HG03469 (cell line): ENCODE results near the gene MTUS2.

Experiments
- ATAC-seq: cut with Tn5 transposase; IDR thresholded peaks from one replicate; pipeline ENCODE4 v1.9.1; 2021; ENCODE audit warnings: mild to moderate bottlenecking, moderate library complexity, moderate number of reproducible peaks; ENCODE audit not compliant: unreplicated experiment

MTUS2 gene

DNA sequence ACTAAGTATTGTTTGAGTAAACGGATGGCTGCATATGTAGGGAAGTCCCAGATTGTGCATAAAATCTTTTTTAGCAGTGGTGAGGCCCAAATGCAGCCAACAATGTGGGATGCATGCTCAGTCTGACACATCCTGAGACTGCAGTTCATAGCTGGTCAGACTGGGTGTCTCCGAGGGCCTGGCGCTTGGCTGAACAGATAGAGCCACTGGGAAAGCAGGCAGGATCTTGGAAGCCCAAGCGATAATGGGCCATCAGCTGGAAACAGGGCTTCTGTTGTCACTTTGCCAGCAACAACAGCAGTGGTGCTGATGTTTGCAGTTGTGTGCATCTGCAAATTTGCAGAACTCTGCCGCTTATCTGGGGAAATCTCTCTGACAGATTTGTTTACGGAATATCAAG is 36.1 kb downstream of the MTUS2 start:
- no peak for ATAC-seq

GRCh38 chr13:28859069-28859468 is 38.9 kb downstream of the MTUS2 start:
- no peak for ATAC-seq

DNA sequence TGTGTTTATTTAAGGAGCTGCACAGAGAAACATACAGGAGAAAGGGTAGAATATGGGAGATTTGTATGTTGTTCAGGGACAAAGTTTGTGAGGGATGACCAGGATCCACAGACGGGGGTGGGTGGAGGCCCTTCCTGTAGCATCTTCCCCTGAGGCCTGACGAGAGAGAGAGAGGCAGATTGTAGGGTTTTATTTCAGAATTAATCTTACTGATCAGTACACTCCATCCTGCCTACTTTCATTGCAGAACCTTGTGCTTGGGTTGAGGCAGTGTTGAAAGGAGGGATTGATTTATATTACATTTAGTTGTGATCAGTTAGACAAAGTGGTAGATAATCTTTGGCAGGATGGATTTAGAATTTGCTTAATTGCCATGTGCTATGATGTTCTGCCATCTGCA is 39.6 kb downstream of the MTUS2 start:
- ATAC-seq: no peak

GRCh38 chr13:28864544-28864943 is 44.4 kb downstream of the MTUS2 start:
- ATAC-seq: no peak

DNA sequence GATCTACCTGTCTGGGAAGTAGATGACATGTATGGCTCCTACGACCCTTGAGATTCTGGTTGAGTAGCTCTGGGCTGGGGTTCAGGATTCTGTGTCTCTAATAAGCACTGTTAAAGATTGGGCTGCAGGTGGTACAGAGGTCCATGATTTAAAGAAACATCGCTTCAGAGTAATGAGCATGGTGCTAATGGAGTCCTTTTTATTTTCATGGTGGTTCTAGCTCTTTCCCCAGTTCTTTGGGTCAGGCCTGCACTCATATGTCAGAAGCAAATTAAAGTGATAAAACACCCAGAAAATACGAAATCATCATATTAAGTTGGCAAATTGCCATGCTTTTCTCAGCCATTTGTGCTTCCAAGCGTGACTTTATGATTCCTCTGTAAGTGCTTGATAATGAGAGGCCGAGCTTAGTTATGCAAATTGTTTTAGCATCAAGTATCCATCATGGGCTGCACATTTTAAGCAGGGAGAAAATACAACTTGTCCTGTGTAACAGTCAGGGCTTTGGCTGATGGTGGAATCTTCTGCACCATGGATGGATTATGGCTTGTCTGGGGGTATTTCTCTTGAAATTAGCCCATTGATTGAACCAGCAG is 45.1 kb downstream of the MTUS2 start:
- no peak for ATAC-seq

- no peak for ATAC-seq
Measured at GRCh38 chr13:28865951-28866350, 45.8 kb downstream of the MTUS2 start.

- no peak for ATAC-seq
Measured at GRCh38 chr13:28866932-28867331, 46.8 kb downstream of the MTUS2 start.

DNA sequence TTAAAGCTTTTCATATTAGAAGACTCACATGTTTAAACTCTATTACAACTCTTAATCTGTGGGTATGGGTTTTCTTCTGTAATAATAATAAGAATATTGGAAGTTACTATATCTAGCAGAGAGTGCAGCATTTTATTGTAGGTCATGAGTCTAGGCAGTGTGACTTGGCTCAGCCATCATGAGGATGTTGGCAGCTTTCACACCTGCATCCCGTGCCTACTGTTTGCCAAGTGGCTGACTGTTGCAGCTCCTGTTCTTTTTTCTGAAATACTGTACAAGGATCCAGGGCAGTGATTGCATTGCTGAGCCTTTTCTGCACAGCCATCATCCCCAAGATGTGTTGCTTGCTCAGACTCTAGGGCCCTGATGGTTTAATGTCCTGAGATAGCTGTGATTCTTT is 47.4 kb downstream of the MTUS2 start:
- ATAC-seq: no peak

DNA sequence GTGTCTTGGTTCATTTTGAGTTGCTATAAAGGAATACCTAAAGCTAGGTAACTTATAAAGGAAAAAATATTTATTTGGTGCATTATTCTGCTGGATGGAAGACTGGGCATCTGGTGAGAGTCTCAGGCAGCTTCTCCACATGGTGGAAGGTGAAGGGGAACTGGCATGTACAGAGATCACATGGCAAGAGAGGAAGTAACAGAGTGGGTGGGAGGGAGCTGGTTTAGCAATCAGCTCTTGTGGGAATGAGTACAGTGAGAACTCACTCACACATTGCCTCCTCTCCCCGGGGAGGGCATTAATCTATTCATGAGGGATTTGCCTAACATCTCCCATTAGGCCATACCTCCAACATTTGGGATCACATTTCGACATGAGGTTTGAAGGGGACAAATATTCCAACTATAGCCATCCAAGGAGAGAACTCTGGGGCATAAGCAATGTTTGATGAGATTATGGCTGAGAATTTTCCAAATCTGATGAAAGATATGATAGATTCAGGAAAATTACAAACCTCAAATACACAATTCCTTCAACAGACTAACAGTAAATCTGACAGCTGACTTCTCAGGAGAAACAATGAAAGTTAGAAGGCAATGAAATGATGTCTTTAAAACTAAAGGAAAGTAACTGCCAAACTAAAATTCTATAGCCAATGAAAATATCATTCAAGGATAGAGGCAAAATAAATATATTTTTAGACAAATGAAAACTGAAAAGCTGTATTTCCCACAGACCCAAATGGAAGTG is 52.5 kb downstream of the MTUS2 start:
- ATAC-seq: no peak

DNA sequence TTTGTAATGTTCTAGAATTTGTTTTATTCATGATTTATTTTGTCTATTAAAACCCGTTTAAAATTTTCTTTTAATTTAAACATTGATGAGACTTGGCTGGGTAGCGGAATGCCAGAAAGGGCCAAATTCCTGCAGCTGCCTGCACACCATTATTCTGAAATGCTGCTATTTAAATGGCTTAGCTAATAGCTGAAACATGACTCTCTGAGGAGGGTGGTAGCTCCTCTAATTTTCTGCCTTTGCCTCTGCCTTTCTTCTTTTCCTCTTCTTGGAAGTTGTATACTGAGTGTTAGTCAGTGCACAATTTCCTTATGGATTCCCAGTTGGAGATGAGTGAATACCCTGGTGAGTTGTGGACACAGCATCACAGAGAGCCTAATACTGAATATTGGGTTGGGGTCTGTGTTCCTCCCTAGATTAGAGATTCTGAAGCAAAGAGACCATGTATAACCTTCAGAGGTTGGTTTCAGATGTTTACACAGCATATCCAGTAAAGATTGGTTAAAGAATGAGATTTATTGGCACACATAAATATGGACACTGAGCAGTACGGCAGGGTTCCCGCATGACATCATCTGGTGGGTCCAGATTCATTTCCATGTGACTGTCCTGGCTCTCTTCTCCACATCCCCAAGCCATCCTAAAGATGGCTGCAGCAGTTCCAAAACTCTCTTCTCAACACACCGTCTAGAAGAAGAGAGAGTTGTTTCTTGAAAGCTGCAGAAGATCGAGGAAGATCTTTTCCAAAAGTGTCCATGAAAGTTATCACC is 55.9 kb downstream of the MTUS2 start:
- ATAC-seq: no peak

DNA sequence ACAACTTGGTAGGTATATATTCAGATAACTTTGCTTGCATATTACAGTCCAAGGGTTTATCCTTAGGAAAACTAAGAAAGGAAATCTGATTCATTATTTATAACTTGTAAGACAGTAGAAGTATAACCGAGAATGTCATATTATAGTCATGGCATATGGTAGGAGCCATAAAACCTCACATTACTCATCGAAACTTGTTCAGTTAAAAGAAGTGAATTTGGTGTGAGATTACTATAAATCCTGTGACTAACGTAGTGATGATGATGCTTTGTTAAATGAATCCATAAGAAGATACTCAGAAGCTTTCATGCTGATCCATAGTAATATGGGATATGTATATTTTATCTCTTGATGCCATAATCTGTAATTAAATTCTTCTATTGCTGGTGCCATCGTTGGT is 57.3 kb downstream of the MTUS2 start:
- no peak for ATAC-seq

- ATAC-seq: no peak
Measured at GRCh38 chr13:28885181-28885580, 65.0 kb downstream of the MTUS2 start.

DNA sequence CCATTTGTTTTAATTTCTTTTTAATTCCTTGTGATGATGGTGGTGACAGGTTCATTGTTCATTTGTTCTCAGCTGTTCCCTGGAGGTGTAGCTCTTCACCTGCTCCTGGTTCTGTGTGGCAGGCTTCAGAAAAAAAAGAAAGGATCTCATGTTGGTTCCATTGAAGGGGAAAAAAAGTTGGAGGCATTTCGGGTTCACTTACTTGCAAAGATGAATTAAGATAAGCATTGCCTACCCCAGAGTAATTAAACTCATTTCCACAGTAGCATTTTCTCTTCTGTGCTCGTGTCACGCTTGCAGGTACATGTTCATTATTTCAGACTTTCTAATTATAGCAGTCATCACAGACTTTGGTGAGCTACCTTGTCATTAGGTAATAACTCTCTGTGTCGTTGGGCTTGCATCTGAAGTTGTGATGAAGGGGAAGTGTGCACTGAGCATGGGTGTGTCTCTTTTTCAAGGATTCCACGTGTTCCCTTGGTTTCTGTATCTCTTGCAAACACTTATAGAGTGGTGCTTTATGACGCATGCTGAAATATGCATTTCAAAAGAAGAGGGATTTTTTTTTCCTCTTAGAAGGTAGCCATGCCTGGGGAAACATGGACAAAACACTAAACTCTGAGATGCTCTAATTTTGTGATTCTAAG is 69.1 kb downstream of the MTUS2 start:
- no peak for ATAC-seq

DNA sequence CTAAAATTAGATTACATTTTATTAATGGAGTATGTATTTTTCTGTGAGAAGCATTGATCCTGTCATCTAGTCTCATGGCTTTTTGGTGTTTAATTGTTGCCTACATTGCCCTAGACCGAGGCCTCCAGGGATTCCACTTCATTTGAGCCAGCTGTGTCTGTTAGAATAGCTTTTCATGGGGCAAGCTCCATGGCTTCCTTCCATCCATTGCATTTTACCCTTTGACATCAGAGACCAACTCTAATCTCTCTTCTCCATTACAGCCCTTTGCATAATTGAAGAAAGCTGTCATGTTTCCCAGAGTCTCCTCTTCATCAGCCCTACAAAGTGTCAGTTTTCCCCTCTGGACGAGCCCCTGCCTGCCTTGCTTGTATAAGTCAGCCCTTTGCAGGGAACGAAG is 70.6 kb downstream of the MTUS2 start:
- ATAC-seq: no peak

DNA sequence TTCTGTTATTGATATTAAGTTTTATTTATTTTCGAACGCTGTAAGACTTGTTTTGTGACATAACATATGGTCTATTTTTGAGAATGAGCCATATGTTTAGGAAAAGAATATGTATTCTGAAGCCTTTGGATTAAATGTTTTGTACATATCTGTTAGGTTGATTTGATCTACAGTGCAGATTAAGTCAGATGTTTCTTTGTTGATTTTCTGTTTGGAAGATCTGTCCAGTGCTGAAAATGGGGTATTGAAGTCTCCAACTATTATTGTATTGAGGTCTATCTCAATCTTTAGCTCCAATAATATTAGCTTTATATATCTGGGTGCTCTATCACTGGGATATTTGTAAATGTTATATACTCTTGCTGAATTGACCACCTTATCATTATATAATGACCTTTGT is 97.9 kb downstream of the MTUS2 start:
- no peak for ATAC-seq

DNA sequence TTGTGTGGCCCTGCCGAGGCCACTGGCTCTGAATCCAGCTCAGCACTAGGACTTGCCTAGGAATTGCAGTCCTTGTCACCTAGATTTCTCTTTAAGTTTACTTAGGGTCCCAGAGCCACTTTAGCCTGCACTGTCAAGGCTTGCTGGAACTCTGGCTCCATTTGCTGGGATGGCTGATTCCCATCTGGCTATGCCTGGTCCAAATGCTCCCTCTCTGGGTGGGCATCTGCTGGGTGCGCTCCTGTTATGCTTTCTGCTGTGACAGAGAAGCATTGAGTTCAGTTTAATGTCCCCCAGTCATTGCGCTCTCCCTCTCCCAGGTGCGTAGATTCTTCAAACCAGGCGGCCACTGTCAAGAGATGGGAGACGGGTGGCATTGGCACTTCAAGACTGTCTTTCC is 102.2 kb downstream of the MTUS2 start:
- no peak for ATAC-seq

- ATAC-seq: no peak
Measured at GRCh38 chr13:28935104-28935503, 115.0 kb downstream of the MTUS2 start.

DNA sequence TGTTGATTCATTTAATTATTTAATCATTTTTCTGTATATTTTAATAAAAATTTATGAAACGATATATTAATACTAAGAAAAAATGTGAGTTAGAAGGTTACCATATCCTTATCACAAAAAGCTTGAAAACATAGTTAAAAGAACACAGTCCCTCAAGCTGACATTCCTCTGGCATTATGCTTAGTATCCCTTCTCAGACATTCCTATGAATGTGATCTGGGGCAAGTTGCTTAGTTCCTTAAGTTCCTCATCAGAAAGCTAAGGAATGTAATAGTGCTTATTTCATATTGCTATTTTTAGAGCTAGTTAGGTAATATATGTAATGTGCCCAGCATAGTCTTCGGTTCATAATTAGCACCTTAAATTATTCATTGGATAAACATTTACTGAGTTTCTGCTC is 122.8 kb downstream of the MTUS2 start:
- no peak for ATAC-seq

DNA sequence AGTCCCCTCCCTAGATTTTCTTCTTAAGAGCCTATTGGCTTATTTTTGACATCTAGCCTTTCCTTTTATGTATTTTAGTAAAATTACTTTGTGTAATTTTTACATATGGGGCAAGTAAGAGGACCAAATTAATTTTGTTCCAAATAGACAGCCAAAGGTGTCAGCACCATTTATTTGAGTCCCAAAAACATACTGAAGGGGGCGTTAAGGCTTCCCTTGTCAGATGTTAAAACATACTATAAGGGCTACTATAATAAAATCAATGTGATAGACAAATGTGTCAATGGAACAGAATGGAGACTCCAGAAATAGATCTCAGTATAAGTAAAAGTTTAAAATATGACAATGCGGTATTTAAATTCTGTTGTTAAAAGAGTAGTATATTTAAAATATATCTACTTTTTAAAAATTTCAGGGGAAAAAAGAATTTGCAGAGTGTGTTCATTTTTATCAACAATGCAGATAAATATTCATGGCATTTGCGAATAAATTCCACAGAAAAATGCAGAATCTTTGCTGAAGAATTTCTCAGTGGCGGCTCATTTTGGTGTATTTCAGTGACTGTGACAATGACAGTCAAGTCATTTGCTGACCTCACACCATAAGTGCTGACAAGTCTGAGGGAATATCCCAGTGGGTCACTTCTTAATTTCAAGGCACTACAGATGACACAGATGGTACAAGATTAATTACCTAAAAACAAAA is 133.7 kb downstream of the MTUS2 start:
- no peak for ATAC-seq

DNA sequence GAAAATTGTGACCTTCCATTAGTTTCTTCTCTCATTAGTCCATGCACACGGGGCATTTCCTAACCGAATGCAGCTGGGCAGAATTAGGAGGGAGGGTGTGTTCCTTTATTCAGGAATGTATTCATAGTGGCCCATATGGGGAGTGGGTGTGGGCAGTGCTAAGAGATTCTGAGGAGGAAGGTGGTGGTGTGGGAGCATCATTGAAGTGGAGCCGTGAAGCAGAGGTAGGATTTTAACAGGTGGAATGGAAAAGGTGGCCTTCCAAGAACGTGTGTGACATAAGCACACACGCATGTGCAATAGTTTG is 134.2 kb downstream of the MTUS2 start:
- ATAC-seq: no peak

- ATAC-seq: no peak
Measured at GRCh38 chr13:28954810-28955209, 134.7 kb downstream of the MTUS2 start.
